ENCODE results near the gene CEBPA. TPM values are rescaled to one million over a fixed set of nuclear protein-coding genes. Genes with fewer than 3 reads are reported as not detected.

The CEBPA gene
- total RNA-seq, 2 experiments from 2014 or later = 2.1 to 2.5 TPM

DNA sequence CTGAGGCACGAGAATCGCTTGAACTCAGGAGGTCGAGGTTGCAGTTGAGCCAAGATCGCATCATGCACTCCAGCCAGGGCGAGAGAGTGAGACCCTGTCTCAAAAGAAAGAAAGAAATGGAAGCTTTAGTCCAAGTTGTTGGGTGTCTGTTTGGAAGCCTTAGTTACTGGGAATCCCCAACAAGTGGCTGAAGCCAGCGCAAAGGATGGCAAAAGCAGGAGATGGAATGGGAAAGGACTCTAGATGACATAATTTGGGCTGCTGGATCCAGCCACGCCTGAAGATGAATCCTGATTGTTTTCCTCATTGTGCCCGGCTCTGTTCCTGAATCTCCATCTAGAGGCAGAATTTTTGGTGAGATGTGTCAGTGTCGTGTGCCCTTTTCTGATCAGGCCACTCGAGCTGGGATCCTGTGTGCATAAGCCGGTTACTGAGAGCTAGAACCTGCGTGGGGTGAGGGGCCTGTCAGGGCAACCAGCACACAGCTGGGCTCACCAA is 18.1 kb downstream of the CEBPA start:
- H3K4me3 ChIP-seq (ENCODE audit: low read depth, low read length, poor library complexity, severe bottlenecking) = no peak overlapping the region
- intact Hi-C loops (cut with micrococcal nuclease; ENCODE audit: unreplicated experiment) = no loop called here
- peaks cover 9% of the 10 kb centered on the region; the same call in 1 of the 2 replicates for H3K9me3 ChIP-seq (ENCODE audit: low read length)
- H2AFZ ChIP-seq (ENCODE audit: low read length) = no peak overlapping the region
- BruUV-seq (replicated peaks) = no TSS peak
- no peak overlapping the region for H3K27ac ChIP-seq (ENCODE audit: low read depth, low read length, poor library complexity, severe bottlenecking)
- H3K4me1 ChIP-seq (ENCODE audit: insufficient read depth, low read length, poor library complexity, severe bottlenecking) = no peaks in the 10 kb centered on the region
- no peak for DNase-seq (ENCODE audit: low spot score)
- no peak for TF ChIP-seq EZH2phosphoT487 (IDR thresholded peaks at IDR 0.05; ENCODE audit: borderline replicate concordance, low read depth, low read length)
- TF ChIP-seq, protein P1, sequence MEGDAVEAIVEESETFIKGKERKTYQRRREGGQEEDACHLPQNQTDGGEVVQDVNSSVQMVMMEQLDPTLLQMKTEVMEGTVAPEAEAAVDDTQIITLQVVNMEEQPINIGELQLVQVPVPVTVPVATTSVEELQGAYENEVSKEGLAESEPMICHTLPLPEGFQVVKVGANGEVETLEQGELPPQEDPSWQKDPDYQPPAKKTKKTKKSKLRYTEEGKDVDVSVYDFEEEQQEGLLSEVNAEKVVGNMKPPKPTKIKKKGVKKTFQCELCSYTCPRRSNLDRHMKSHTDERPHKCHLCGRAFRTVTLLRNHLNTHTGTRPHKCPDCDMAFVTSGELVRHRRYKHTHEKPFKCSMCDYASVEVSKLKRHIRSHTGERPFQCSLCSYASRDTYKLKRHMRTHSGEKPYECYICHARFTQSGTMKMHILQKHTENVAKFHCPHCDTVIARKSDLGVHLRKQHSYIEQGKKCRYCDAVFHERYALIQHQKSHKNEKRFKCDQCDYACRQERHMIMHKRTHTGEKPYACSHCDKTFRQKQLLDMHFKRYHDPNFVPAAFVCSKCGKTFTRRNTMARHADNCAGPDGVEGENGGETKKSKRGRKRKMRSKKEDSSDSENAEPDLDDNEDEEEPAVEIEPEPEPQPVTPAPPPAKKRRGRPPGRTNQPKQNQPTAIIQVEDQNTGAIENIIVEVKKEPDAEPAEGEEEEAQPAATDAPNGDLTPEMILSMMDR (conservative IDR thresholded peaks at IDR 0.05; ENCODE audit: low read length) = no peak
- no peaks in the 10 kb centered on the region for H3K9me2 ChIP-seq (ENCODE audit: insufficient read depth, low read length)
- CTCF ChIA-PET (ENCODE audit: unreplicated experiment) = no interaction called here
- POLR2A ChIA-PET = no interaction called here
- H3K36me3 ChIP-seq (ENCODE audit: insufficient read depth, low read length) = no peaks in the 10 kb centered on the region
- H3K79me2 ChIP-seq (ENCODE audit: insufficient read depth, low read depth, low read length) = no peaks in the 10 kb centered on the region
- no peak overlapping the region for H3K4me2 ChIP-seq (ENCODE audit: low read length)
- H4K20me1 ChIP-seq (ENCODE audit: insufficient read depth, low read length) = no peaks in the 10 kb centered on the region

DNA sequence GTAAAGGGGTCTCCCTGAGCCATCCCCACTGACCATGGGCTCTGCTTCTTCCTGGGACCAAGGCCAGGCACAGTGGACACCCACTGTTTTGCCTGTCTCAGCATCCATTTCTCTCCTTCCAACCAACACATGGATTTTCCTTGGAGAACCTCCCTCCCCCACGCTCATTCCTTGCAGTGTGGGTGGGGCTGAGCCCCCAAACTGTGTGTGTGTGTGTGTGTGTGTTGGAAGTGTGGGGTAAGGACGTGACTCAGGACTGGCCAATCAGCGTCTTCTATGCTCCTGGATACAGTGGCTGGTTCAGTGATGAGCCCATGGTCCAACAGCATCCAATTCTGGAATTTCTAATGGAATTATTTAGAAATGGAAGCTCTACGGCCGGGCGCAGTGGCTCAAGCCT is 18.7 kb downstream of the CEBPA start:
- H3K4me2 ChIP-seq (ENCODE audit: low read length) = no peak overlapping the region
- H2AFZ ChIP-seq (ENCODE audit: low read length) = no peak overlapping the region
- H3K4me3 ChIP-seq (ENCODE audit: low read depth, low read length, poor library complexity, severe bottlenecking) = no peak overlapping the region
- TF ChIP-seq, protein P1 (conservative IDR thresholded peaks at IDR 0.05; ENCODE audit: low read length) = no peak
- TF ChIP-seq EZH2phosphoT487 (IDR thresholded peaks at IDR 0.05; ENCODE audit: borderline replicate concordance, low read depth, low read length) = no peak
- H3K36me3 ChIP-seq (ENCODE audit: insufficient read depth, low read length) = no peaks in the 10 kb centered on the region
- no peak for DNase-seq (ENCODE audit: low spot score)
- H4K20me1 ChIP-seq (ENCODE audit: insufficient read depth, low read length) = no peaks in the 10 kb centered on the region
- no peaks in the 10 kb centered on the region for H3K79me2 ChIP-seq (ENCODE audit: insufficient read depth, low read depth, low read length)
- ChIA-PET CTCF (ENCODE audit: unreplicated experiment) (no interaction called here), POLR2A (interaction anchor here (0.6 kb wide), 1 partner anchor 260 kb away, joined by 3 read pairs; no protein-coding TSS in a partner anchor)
- no TSS peak for BruUV-seq (replicated peaks)
- H3K9me2 ChIP-seq (ENCODE audit: insufficient read depth, low read length) = no peaks in the 10 kb centered on the region
- peaks cover 3% of the 10 kb centered on the region; the same call in 1 of the 2 replicates for H3K9me3 ChIP-seq (ENCODE audit: low read length)
- no peak overlapping the region for H3K27ac ChIP-seq (ENCODE audit: low read depth, low read length, poor library complexity, severe bottlenecking)
- intact Hi-C loops (cut with micrococcal nuclease; ENCODE audit: unreplicated experiment) = no loop called here
- H3K4me1 ChIP-seq (ENCODE audit: insufficient read depth, low read length, poor library complexity, severe bottlenecking) = no peaks in the 10 kb centered on the region

DNA sequence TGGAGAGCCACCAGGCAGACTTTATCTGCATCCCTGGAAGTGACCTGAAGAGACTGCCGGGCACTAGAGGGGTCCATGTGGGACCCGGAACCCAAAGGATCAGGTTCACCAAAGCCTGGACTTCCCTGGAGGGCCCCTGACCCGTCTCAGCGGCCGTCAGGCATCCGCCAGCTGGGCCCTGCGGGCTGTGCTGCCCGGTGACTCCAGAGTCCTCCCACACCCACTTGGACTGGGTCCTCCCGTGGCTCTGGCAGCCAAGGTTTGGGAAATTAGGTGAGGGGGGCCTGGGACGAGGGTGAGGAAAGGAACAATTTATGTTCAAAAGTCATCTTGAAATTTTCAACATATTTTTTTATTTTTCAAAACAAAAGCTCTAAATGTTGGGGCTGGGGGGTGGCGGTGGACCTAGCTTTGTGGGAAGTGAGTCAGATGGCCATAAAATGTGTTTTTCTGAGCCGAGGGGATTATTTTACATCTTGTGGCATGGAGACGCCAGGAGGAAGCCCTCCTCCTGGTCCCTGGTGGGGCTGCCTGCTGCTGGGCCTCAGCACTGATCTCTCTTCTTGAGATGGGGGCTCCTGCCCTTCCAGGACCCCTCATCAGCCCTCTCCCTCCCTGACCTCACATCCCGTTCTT is 20.2 kb downstream of the CEBPA start:
- H3K4me1 ChIP-seq (ENCODE audit: insufficient read depth, low read length, poor library complexity, severe bottlenecking) = no peaks in the 10 kb centered on the region
- CTCF ChIA-PET (ENCODE audit: unreplicated experiment) = no interaction called here
- POLR2A ChIA-PET = no interaction called here
- no peaks in the 10 kb centered on the region for H4K20me1 ChIP-seq (ENCODE audit: insufficient read depth, low read length)
- no peaks in the 10 kb centered on the region for H3K36me3 ChIP-seq (ENCODE audit: insufficient read depth, low read length)
- BruUV-seq (replicated peaks) = no TSS peak
- H3K27ac ChIP-seq (ENCODE audit: low read depth, low read length, poor library complexity, severe bottlenecking) = no peak overlapping the region
- no peak overlapping the region for H3K4me2 ChIP-seq (ENCODE audit: low read length)
- H2AFZ ChIP-seq (ENCODE audit: low read length) = no peak overlapping the region
- no peaks in the 10 kb centered on the region for H3K9me2 ChIP-seq (ENCODE audit: insufficient read depth, low read length)
- H3K9me3 ChIP-seq (ENCODE audit: low read length) = no peaks in the 10 kb centered on the region
- intact Hi-C loops (cut with micrococcal nuclease; ENCODE audit: unreplicated experiment) = no loop called here
- no peaks in the 10 kb centered on the region for H3K79me2 ChIP-seq (ENCODE audit: insufficient read depth, low read depth, low read length)
- TF ChIP-seq, protein P1 (conservative IDR thresholded peaks at IDR 0.05; ENCODE audit: low read length) = no peak
- TF ChIP-seq EZH2phosphoT487 (IDR thresholded peaks at IDR 0.05; ENCODE audit: borderline replicate concordance, low read depth, low read length) = no peak
- DNase-seq (ENCODE audit: low spot score) = no peak
- no peak overlapping the region for H3K4me3 ChIP-seq (ENCODE audit: low read depth, low read length, poor library complexity, severe bottlenecking)

Data from OCI-LY7 (cell line).